CMK (cell line): ENCODE results near the gene BRME1.

Experiments
- DNase-seq: peaks from one replicate; pipeline ENCODE4 v3.0.0-alpha.2; 2010; ENCODE audit warnings: low read depth

The BRME1 gene

DNA sequence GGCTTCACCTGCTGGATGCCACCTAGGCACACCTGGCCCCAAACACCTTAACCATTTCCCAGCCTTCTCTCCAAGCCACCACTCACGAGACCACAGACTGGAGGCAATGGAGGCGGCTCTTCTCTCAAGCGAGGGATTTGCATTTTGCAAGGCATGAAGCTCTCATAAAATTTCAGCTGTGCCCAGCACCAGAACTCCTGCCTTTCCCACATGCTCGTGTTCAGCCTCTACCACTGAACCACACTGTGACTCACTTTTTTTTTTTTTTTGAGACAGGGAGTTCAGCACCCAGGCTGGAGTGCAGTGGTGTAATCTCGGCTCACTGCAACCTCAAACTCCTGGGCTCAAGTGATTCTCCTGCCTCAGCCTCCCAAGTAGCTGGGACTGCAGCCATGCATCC, 18.4 kb downstream of the BRME1 start:
- DNase-seq: no peak

DNA sequence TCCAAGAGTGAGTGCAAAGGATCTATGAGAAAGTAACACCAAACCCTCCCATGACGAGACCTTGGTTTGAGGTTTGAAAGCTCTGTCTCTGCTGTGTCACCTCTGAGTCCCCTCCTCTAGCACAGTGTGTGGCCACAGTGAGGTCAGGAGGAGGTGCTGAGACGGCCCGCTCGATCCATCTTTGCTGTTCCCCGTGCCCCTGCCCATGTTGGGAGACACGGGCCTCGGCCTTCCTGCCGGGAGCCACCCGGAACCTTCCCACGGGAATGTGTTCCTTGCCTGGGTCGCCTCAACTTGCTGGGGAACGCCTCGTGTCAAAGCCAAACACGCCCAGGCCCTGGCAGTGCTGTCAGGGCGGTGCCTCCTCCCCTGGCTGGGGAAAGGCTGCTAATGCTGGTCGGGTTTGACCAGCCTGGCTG, 18.9 kb downstream of the BRME1 start:
- DNase-seq: no peak

DNA sequence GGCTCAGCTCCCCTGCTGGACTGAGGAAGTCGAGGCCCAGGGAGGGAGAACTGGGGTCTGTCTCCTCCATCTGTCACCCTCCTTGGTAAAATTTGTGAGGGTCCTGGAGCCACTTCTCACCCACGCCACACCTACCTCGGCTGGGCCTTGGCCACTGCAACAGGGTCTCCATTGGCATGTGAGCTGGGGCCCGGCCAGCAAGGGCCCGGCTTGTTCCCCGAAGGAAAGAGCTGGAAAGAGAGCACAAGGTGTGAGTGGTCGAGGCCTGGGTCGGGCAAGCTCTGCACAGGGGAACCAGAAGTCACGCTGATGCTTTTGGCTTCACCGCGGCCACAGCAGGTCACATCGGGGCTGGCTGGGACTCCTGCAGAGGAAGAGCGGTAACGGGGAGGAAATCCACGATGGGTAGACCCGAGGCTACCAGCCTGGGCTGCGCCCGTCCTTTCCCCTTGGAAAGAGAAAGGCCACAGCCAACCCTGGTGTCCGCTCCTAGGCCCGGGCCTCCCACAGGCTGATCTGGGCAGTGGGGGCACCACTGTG, 20.0 kb downstream of the BRME1 start:
- no peak for DNase-seq

DNA sequence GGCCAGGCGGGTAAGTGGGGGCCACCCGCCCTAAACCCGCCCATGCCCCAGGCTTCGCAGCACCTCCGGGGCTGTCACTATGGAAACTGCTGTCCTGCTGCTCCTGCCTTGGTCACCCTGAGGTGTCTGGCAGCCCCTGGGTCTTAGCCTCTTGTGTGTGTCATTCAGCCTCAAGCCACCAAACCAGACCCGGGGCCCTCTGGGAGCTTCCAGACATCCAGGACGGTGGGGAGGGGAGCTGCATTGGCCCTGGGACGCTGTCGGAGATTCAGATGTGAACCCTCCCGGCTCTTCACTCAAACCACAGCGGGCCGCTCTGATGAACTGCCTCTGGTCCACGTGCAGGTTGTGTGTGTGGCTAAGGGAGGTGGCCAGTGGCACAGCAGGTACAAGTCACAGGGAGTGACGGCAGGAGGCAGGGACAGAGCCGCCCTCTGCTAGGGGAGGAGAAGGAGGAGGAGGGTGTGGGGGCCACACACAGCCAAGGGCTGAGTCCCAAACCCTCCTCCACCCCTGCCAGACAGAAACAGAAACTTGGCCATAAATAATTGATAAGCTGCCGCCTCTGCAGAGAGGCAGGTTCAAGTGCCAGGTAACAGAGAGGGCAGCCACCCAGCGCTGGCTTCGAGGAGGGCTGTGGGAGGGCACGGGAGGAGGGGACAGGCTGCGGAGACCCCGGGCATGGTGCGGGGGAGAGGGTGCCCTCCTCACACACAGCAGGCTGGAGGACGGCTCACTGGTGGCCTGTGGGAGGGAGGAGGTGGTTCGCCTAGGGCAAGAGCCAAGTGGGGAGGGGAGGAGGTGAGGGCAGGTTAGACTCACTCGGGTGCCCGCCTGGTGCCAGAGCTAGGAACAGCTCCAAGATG, 21.0 kb downstream of the BRME1 start:
- no peak for DNase-seq

DNA sequence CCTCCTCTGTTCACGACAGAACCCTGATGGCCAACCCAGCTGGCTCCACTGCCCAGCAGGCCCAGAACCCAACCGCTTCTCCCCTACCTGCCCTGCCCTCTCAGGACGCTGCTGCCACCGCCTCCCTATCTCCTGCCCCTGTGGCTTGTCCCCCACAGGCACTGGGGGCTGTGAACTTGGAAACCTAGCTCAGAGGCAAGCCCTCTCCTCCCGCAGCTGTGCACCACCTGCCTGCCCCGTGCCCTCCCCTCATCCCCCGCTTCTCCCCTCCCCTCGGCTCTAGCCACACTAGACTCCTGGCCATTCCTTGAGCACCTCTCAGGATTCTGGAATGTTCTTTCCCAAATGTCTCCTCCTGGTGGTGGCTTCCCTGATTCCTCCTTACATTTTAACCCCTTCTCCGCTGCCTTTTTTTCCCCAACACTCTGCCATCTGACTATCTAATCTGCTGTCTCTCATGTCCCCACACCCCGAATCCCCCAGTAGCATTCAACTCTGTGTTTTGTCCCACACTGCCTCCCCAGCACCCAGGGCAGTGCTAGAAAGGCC, 22.3 kb downstream of the BRME1 start:
- no peak for DNase-seq

DNA sequence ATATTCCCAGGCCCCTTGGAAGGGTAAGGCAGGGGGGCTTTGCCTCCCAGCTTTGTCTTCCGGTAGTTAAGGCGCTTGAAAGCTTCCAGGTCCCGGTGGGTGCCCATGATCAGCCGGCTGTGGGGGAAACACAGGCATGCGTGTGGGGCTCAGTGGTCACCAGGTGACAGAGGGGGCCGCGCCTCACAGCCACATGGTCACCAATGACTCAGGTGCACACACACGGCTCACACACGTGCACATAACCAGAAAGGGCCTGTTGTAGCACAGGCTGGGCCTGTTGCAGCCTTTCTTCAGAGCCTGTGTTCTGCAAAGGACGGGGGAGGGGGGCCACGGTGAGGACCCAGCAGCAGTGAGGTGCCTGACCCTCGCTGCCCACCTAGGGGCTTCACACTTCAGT, 23.1 kb downstream of the BRME1 start:
- no peak for DNase-seq

DNA sequence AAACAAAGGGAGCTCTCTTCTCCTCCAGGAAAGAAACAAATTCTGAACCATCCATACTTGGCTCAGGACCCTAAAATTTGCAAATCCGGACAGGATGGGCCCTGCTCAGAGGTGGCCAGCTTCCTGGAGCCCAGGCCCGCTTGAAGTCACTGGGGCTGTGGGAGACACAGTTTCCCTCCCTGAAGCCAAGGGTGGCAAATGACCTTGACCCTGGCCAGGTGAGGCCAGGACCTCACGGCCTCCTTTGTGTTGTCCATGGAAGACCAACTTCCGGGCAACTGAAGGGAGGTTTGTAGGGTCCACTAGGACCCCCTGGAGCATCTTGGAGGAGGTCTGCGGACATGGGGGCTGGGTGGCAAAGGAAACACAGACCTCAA, 23.5 kb downstream of the BRME1 start:
- DNase-seq: no peak

DNA sequence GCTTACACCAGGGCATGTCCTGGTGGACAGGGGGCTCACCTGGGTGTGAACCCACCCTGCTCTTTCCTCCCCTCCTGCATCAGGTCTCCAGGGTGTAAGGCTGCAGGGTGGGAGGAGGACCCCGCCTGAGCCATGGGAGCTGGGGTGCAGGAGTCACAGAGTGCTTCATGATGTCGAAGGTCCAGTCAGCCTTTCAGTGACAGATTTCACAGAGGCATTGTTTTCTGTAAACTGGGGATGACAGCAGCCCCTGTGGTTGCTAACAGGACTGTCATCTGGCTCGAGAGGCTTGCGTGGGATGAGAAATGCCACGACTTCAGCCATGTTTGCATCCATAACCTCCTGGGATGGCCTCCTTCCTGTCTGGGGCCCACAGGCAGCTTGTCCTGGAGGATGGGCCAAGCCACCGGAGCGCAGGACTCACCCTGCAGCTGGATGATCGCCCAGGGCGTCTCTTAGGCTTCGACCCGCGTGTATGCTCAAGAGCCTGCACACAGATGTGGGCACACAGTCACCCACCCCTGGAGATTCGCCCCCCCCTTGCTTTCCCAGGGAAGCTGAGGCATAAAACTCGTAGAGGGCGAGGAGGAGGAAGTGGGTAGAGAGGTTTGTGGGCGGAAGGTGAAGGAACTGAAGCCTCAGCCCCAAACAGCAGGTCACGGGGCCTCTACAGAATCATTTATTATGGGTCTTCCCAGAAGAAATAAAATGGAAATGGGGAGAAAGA, 24.1 kb downstream of the BRME1 start:
- DNase-seq: no peak

DNA sequence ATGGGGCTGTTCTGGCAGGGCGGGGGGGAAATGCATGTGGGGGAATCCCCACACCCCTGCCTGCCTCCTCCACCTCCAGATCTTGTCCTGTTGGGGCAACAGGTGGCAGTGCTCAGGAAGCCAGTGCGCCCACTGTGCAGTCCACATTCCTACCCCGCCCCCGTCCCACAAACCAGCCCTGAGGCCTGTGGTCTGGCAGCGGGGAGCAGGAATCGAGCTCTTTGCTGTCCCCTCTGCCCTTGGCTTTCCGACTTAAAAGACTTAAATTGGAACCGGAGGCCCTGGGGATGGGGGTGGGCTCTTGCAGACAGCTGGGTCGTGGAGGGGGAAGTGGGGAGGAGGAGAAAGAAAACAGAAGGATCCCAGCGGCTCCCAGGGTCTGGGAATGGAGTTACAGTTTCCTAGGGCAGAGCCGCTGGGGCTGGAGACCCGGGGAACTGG, 24.6 kb downstream of the BRME1 start:
- DNase-seq: no peak

DNA sequence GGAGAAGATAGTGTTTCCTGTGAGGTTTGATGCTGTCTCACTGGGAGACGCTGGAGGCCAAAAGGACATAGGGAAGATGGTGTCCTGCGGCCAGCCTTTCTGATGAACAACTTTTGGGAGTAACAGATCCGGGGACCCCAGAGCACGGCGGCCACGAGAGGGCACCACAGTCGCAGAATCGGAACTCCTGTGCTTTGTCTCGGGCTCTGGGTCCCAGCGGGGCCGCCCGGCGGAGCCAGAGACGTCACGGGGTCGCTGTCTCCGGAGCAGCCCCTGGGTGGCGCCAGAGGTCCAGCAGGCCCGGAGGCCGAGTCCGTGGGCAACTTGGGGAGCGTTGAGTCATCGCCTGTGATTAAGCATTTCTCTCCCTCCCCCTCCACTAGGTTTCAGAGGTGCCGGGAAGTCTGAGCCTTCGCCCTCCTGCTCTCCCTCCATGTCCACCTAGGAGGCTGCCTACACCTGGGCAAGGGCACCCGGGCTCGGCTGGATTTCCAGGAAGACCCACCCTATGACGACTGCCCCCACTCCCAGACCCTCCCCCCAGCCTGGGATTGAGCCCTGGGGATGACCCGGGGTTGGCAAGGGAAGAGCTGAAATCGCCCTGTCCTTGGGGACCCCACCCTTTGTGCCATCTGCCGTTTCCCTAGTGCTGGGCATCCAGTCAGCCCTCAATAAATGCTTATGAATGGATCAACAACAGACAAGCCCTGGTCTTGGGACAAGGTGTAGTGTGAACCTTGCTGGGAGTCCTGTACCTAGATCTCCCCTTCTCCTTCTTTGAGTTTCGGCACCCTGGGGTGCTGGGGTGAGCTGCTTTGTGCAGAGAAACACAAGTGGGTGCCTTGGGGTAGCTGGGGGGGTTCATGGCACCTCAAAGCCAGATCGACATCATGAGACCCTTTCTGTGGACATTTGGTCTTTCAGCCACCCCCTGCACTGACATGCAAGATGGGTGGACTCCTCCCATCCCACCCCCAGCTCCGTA, 25.6 kb downstream of the BRME1 start:
- peak; percentile 88 for DNase-seq

DNA sequence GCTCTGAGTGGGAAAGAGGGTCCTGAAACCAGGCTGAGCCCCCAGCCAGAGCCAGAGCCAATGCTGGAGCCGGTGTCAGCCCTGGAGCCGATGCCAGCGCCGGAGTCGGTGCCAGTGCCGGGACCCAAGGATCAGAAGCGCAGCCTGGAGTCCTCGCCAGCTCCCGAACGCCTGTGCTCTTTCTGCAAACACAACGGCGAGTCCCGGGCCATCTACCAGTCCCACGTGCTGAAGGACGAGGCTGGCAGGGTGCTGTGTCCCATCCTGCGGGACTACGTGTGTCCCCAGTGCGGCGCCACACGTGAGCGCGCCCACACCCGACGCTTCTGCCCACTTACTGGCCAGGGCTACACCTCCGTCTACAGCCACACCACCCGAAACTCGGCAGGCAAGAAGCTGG, 28.6 kb downstream of the BRME1 start:
- DNase-seq: no peak

DNA sequence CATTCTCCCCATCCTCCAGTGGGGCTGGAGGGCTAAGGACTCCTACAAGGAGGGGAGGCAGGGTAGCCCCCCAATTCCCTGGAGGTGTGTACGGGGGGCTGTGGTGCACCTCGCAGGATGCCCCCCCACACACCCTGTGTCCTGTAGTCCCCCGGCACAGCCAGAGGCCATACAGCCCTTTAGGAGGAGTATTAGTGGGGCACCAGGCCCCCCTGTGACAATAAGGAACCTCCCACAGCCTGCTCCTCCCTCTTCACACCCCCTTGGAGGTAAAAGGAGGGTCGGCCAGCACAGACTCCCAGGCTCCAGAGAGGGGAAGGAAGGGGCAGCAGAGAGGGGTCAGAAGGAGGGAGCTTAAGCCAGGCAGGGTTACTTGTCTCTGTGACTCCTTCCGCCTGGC, 29.1 kb downstream of the BRME1 start, which contains the start of gene NANOS3:
TSS of gene NANOS3 (plus strand) at position 301 of the 400 bp plus-strand sequence. CDS start 115 bp downstream, outside the sequence.
- DNase-seq: no peak

DNA sequence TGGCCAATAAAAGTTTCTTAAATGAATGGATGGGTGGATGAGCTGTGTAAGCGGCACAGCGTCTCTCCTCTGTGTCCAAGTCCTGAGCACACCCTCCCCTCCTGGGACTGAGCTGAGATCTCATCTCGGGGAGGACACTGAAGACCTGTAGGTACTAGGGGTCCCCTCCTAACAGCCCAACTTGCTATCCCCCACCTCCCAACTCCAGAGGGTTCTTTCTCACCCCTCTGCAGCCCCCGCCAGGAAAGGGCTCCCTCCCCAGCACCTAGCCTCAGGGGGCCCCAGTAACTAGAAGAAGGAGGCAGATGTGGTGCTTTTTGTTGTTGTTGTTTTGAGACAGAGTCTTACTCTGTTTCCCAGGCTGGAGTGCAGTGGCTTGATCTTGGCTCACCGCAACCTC, 30.1 kb downstream of the BRME1 start:
- DNase-seq: no peak

DNA sequence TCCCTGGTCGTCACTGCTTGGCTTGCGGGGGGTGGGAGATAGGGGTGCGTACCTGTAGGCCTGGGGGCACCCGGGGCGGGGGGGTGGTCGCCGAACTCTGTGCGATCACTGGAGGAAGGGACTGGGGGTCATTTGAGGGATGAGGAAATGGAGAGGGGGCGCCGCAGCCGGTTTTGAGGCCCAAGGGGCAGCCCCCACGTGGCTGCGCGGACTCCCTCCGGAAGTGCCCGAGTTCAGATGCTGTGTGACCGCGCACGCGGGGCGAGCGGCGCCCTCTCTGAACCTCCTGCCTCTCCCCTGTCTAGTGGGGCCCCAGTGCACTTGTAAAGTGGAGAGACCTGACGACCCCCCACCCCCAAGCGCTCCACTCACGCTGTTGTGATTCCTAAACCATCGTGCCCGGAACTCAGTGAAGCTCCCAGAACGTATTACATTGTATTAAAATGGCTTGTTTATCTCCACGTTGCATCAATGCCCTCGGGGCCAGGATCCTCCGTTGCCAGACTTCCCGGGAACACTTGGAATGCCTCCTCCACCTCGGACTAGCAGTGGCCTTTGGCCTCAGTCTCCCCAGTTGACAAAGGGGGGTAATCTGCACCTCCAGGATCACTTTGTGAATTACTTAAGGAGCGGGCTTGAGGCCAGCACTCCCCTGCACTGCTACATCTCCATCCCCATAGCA, 31.9 kb downstream of the BRME1 start:
- no peak for DNase-seq

DNA sequence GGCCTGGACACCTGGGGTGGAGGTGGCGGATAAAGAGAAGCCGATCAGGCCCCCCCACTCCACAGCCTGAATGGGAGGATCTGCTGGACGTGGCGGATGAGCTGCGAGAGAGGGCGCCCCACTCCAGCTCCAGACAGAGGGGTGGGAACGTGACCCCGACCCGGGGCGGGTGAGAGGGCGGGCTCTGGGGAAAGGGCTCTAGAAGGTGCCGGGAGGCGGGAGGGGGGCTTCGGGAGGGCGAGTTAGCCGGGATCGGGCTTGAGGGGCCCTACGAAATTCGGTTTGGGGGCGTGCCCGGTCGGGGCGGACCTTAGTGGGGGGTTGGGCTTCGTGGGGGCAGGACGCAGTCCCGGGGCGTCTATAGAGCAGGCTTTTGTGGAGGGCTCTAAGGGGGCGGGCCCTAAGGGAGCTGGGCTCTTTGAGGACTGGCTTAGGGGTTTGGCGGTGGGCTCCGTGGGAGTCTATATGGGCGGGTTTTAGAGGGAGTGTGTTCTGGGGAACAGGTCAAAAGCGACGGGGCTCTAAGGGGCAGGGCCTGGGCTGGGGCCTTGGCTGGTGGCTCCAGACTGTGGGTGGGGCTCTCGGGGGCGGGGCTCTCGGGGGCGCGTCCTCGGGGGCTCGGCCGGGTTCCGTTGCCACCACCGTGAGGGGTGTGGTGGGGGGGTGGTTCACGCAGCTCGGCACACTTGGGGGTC, 33.1 kb downstream of the BRME1 start:
- DNase-seq: no peak

DNA sequence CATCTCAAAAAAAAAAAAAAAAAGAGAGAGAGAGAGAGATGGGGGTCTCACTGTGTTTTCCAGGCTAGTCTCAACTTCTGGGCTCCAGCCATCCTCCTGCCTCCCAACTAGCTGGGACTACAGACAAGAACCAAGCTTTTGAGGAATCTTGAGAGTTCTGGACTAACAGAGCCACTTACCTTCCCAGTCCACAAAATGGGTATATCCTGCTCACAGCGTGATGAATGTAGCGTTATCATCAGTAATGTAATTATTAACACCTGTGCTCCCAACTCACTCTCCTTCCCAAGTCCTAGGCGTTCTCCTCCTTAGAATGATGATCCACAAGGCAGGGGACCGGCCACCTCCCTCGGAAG, 33.6 kb downstream of the BRME1 start:
- no peak for DNase-seq

DNA sequence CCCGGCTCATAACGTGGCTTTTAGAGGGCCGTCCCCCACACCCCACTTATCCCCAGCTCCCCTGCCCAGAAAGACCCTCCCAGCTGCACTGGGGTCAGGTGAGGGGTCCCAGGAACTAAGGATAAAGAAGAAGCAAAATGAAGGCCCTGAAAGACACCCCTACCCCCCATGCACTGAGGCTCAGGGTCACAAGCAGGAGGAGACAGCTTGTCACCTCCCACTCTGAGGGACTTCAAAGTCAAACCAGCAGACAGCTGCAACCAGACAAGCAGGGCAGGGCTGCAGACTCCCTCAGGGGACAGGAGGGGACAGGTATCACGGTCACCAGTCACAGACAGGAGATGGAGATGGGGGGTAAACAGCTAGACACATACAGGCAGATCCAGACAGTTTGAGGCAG, 35.0 kb downstream of the BRME1 start:
- no peak for DNase-seq

DNA sequence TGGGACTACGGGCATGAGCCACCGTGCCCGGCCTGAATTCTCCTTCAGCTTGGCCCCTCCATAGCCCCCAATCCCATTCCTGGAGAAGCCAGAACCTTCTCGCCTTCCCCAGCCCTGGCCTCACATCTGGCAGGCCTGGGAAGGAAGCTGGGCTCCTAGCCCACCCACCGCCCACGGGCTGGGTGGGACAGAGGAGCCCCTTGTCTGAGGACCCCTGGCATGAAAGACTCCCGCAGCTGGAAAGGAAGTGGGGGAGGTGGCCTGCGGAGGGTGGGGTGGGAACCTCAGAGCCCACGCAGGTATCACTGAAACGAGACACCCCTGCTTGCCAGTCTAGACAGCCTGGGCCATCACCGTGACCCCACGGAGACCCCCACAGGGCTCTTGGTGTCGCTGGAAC, 36.6 kb downstream of the BRME1 start:
- DNase-seq: no peak

DNA sequence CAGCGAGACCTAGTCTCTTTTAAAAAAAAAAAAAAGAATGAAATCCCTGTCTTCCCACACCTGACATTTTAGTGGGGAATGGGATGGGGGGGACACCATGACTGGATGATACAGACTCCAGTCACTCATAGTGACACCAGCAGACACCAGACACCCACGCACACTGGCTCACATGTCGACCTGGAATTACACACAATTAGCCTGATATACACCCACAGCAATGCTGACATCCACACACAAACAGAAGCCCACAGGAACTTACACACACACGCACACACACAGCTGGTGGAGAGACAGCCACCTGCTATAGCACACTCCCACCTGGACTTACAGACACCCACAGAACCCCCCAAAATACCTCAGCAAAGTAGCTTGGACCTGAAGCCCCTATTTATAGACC, 37.3 kb downstream of the BRME1 start:
- no peak for DNase-seq

DNA sequence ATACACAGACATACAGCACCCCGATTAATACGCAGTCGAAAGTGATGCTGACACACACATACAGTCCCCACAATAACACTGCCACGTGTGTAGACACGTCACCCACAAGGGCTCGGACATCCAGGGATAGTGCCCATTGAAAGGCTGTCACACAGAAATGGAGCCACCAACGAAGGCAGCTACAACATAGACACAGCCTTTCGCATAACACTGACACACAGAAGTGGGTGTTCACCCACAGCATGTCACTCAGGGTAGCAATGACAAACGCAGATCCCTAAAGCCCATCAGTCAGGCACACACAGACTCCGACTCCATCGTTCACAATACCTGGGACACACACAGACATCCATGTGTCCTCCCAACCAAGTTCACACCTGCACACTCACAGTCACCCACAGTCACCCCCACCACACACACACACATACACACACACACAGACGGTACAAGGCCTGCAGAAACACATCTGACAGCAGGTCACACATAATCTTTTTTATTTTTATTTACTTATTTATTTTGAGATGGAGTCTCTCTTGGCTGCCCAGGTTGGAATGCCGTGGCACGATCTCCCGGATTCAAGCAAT, 39.4 kb downstream of the BRME1 start:
- DNase-seq: no peak
